Measurements from ENCODE around the gene DNAJC18.
"Not testable (repeated sequence)": the region's sequence is repeated elsewhere in the genome, so short reads cannot be mapped to it uniquely, and the experiment has no call there.

GRCh38 chr5:139482890-139483208 lies 43.5 kb upstream of the DNAJC18 start:
- TF ChIP-seq ISL1 (CRISPR knock-in tag; IDR thresholded peaks at IDR 0.05); ZFP3 (CRISPR knock-in tag; IDR thresholded peaks at IDR 0.05); ARNTL (CRISPR knock-in tag; IDR thresholded peaks at IDR 0.05; ENCODE audit: borderline replicate concordance, low read depth); ZC3H10 (CRISPR knock-in tag; IDR thresholded peaks at IDR 0.05); CSRNP3 (CRISPR knock-in tag; IDR thresholded peaks at IDR 0.05); TOX (CRISPR knock-in tag; IDR thresholded peaks at IDR 0.05; ENCODE audit: borderline replicate concordance); ZFP30 (CRISPR knock-in tag; IDR thresholded peaks at IDR 0.05); TCF4 (CRISPR knock-in tag; IDR thresholded peaks at IDR 0.05; ENCODE audit: borderline replicate concordance); PATZ1 (CRISPR knock-in tag; IDR thresholded peaks at IDR 0.05; ENCODE audit: borderline replicate concordance); TSHZ2 (CRISPR knock-in tag; IDR thresholded peaks at IDR 0.05); SNAI2 (CRISPR knock-in tag; IDR thresholded peaks at IDR 0.05); OSR1 (CRISPR knock-in tag; IDR thresholded peaks at IDR 0.05): not testable (repeated sequence)
